ENCODE data around the gene SEC22C. TPM values are rescaled to one million over a fixed set of nuclear protein-coding genes. Genes with fewer than 3 reads are reported as not detected.

SEC22C gene
- total and polyA plus RNA-seq, 2 of the 13 experiments (the other 11 are each of a cell fraction or from before 2014, with no cell fraction given) = 20.0 to 40.0 TPM

DNA sequence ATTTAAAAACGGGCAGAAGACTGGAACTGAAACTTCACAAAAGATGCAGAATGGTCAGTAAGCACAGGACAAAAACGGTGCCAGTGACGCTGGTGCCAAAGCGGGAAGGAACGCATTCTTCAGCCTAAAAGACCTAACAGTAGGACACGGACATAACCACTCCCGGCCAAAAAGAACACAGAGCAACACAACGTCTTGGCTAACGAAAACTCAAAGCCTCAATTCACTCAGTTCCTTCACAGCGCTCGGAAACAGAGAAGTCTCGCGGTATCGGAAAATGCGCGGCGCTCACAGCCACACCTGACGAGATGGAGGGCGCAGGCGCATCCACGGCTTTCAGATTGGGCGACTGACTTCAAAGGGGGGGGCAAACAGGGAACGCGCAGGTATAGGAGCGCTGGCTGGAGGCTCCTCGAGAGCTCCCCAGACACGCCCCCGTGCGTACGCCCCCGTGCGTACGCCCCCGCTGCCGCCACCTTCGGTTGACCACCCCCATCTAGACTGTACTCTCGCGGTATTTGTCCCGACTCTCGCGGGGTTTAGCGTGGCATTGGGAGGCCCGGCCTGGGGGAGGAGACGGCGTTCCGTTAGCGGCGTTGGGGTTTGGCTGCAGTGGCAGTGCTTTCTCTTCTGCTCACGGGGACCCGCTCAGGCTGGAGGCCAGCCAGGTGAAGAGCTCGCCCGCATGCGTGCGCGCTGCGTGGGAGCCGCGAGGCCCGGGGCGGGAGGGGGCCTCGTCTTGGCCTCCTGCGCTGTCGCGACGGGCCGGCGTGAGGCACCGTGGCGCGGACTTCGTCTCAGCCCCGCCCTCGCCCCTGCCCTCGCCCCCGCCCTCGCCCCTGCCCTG is 18.6 kb upstream of the SEC22C start, which contains the start of gene NKTR (continued):
- TF ChIP-seq, protein P1, sequence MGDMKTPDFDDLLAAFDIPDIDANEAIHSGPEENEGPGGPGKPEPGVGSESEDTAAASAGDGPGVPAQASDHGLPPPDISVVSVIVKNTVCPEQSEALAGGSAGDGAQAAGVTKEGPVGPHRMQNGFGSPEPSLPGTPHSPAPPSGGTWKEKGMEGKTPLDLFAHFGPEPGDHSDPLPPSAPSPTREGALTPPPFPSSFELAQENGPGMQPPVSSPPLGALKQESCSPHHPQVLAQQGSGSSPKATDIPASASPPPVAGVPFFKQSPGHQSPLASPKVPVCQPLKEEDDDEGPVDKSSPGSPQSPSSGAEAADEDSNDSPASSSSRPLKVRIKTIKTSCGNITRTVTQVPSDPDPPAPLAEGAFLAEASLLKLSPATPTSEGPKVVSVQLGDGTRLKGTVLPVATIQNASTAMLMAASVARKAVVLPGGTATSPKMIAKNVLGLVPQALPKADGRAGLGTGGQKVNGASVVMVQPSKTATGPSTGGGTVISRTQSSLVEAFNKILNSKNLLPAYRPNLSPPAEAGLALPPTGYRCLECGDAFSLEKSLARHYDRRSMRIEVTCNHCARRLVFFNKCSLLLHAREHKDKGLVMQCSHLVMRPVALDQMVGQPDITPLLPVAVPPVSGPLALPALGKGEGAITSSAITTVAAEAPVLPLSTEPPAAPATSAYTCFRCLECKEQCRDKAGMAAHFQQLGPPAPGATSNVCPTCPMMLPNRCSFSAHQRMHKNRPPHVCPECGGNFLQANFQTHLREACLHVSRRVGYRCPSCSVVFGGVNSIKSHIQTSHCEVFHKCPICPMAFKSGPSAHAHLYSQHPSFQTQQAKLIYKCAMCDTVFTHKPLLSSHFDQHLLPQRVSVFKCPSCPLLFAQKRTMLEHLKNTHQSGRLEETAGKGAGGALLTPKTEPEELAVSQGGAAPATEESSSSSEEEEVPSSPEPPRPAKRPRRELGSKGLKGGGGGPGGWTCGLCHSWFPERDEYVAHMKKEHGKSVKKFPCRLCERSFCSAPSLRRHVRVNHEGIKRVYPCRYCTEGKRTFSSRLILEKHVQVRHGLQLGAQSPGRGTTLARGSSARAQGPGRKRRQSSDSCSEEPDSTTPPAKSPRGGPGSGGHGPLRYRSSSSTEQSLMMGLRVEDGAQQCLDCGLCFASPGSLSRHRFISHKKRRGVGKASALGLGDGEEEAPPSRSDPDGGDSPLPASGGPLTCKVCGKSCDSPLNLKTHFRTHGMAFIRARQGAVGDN (CRISPR knock-in tag; IDR thresholded peaks at IDR 0.05) = peak; percentile 95
- TF ChIP-seq, protein P2, sequence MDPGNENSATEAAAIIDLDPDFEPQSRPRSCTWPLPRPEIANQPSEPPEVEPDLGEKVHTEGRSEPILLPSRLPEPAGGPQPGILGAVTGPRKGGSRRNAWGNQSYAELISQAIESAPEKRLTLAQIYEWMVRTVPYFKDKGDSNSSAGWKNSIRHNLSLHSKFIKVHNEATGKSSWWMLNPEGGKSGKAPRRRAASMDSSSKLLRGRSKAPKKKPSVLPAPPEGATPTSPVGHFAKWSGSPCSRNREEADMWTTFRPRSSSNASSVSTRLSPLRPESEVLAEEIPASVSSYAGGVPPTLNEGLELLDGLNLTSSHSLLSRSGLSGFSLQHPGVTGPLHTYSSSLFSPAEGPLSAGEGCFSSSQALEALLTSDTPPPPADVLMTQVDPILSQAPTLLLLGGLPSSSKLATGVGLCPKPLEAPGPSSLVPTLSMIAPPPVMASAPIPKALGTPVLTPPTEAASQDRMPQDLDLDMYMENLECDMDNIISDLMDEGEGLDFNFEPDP (CRISPR knock-in tag; conservative IDR thresholded peaks at IDR 0.05) = no peak
- no peak for TF ChIP-seq NPAS2 (CRISPR knock-in tag; IDR thresholded peaks at IDR 0.05; ENCODE audit: borderline replicate concordance)
- no peak for TF ChIP-seq KLF15 (CRISPR knock-in tag; IDR thresholded peaks at IDR 0.05; ENCODE audit: borderline replicate concordance)
- peak; percentile 96 for TF ChIP-seq YEATS4 (CRISPR knock-in tag; IDR thresholded peaks at IDR 0.05; ENCODE audit: borderline replicate concordance)
- TF ChIP-seq ZBTB14 (CRISPR knock-in tag; IDR thresholded peaks at IDR 0.05) = no peak
- TF ChIP-seq ZFAT (CRISPR knock-in tag; conservative IDR thresholded peaks at IDR 0.05) = no peak
- peak; percentile 88 for TF ChIP-seq GATAD1 (CRISPR knock-in tag; IDR thresholded peaks at IDR 0.05)
- TF ChIP-seq, protein P3, sequence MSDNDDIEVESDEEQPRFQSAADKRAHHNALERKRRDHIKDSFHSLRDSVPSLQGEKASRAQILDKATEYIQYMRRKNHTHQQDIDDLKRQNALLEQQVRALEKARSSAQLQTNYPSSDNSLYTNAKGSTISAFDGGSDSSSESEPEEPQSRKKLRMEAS (IDR thresholded peaks at IDR 0.05) = peak; percentile 88
- no peak for TF ChIP-seq CEBPG (CRISPR knock-in tag; IDR thresholded peaks at IDR 0.05)
- no peak for TF ChIP-seq JUND (CRISPR knock-in tag; IDR thresholded peaks at IDR 0.05)
- no peak for TF ChIP-seq ZNF34 (CRISPR knock-in tag; IDR thresholded peaks at IDR 0.05; ENCODE audit: borderline replicate concordance)
- peak; percentile 48 for TF ChIP-seq XRCC5 (optimal IDR thresholded peaks at IDR 0.05; ENCODE audit: low read length)
- no peak; the same call in 1 of the 2 replicates for TF ChIP-seq NCOR1 (IDR thresholded peaks at IDR 0.05; ENCODE audit: borderline replicate concordance, low read length)
- TF ChIP-seq MTA3 (CRISPR knock-in tag; IDR thresholded peaks at IDR 0.05) = no peak
- TF ChIP-seq, protein P4, sequence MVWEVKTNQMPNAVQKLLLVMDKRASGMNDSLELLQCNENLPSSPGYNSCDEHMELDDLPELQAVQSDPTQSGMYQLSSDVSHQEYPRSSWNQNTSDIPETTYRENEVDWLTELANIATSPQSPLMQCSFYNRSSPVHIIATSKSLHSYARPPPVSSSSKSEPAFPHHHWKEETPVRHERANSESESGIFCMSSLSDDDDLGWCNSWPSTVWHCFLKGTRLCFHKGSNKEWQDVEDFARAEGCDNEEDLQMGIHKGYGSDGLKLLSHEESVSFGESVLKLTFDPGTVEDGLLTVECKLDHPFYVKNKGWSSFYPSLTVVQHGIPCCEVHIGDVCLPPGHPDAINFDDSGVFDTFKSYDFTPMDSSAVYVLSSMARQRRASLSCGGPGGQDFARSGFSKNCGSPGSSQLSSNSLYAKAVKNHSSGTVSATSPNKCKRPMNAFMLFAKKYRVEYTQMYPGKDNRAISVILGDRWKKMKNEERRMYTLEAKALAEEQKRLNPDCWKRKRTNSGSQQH (CRISPR knock-in tag; IDR thresholded peaks at IDR 0.05; ENCODE audit: low read depth) = peak; percentile 35; the same call in 1 of the 2 replicates
- TF ChIP-seq CBX1 (IDR thresholded peaks at IDR 0.05; ENCODE audit: low read depth) = peak; percentile 63
- no peak for TF ChIP-seq SIN3B (IDR thresholded peaks at IDR 0.05; ENCODE audit: low read length)
- no peak for TF ChIP-seq KLF11 (CRISPR knock-in tag; IDR thresholded peaks at IDR 0.05)
- peak; percentile 97 for TF ChIP-seq TBX2 (CRISPR knock-in tag; IDR thresholded peaks at IDR 0.05; ENCODE audit: borderline replicate concordance)
- TF ChIP-seq NONO (IDR thresholded peaks at IDR 0.05) = no peak
- TF ChIP-seq NONO (CRISPR knock-in tag; conservative IDR thresholded peaks at IDR 0.05) = peak; percentile 88
- TF ChIP-seq ZNF614 (CRISPR knock-in tag; IDR thresholded peaks at IDR 0.05; ENCODE audit: borderline replicate concordance) = peak; percentile 64; the same call in 1 of the 2 replicates

Measured in HepG2 (cell line).